GM19328 (cell line): ENCODE data around the gene EXD3.
"Not testable (repeated sequence)": the region's sequence is repeated elsewhere in the genome, so short reads cannot be mapped to it uniquely, and the experiment has no call there.

Source experiments
- ATAC-seq: cut with Tn5 transposase; IDR thresholded peaks from one replicate; pipeline ENCODE4 v1.9.1; 2021; ENCODE audit warnings: mild to moderate bottlenecking, moderate library complexity; ENCODE audit not compliant: unreplicated experiment

The EXD3 gene

GRCh38 chr9:137415451-137415850 is 7.5 kb downstream of the EXD3 start:
- no peak for ATAC-seq

GRCh38 chr9:137412431-137412830 is 10.5 kb downstream of the EXD3 start:
- ATAC-seq = no peak

GRCh38 chr9:137411645-137412380 is 11.1 kb downstream of the EXD3 start:
- ATAC-seq = no peak

DNA sequence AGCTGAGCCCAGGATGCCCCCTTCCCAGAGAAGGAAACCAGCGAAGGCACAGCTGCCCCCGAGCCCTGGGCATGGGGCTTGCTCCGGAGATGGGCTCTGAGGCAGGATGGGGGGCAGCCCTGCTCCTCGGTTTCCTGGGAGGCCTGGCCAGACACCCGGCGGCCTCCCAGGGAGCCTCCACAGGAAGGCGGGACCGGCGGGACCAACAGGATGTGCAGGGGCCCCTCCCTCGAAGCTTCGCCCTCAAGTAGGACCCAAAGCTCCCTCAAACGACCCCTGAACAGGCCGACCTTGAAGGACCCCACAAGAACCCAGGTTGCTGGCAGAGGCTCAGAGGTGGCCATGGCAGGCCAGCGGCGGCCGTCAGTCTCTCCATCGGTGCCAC is 11.7 kb downstream of the EXD3 start:
- no peak for ATAC-seq

- no peak for ATAC-seq
These were observed 12.1 kb downstream of the EXD3 start for GRCh38 chr9:137410891-137411249.

DNA sequence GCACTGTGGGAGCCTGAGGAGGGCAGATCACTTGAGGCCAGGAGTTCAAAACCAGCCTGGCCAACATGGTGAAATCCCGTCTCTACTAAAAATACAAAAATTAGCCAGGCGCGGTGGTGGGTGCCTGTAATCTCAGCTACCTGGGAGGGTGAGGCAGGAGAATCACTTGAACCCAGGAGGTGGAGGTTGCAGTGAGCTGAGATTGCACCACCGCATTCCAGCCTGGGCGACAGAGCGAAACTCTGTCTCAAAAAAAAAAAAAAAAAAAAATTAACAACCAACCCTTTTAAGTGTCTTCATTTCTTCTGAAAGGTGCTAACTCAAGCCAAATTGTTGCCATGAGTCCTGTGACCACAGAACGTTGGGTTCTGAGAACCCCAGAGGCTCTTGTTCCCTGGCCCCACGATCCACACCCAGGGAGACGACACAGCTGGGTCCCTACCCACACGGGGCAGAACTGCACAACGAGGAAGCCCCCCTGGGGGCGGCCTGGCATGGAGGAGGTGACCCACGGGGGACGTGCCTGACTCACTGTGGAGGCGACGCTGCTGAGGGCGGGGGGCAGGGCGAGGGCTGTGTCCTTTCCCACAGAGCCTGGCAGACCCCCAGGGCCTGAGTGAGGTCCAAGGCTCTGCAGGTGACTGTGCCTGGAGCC is 12.6 kb downstream of the EXD3 start:
- ATAC-seq = not testable (repeated sequence)

GRCh38 chr9:137409515-137409914 is 13.4 kb downstream of the EXD3 start:
- ATAC-seq = no peak

- no peak for ATAC-seq
These were observed 14.1 kb downstream of the EXD3 start for GRCh38 chr9:137408651-137409405.

DNA sequence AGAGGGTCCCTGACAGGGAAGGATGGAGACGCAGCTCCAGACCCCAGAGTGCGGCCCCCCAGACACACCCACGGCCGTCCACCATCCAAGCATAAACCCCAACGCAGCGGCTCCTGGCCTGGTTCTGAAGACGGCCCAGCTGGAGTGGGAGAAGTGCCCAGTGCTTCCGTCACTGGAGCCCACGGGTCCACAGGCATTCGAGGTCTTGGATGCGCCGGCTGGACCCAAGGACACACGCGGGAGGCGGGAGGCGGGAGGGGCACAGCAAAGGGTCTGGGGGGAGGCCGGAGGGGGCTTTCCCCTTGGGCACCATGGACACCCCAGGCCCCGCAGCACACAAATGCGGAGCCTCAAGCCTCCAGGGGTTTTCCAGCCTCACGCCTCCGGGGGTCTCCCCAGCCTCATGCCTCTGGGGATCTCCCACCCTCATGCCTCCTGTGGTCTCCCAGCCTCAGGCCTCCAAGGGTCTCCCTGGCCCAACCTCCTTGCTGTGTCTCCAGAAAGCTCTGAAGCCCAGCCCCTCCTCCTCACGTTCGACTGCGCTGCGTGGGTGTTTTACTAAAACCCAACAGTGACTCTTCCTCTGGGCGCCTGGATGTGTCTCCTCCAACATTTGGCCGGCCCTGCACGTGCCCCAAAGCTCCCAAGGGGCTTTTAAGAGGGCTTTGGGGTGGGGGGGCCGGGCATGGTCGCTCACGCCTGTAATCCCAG is 15.2 kb downstream of the EXD3 start:
- no peak for ATAC-seq

DNA sequence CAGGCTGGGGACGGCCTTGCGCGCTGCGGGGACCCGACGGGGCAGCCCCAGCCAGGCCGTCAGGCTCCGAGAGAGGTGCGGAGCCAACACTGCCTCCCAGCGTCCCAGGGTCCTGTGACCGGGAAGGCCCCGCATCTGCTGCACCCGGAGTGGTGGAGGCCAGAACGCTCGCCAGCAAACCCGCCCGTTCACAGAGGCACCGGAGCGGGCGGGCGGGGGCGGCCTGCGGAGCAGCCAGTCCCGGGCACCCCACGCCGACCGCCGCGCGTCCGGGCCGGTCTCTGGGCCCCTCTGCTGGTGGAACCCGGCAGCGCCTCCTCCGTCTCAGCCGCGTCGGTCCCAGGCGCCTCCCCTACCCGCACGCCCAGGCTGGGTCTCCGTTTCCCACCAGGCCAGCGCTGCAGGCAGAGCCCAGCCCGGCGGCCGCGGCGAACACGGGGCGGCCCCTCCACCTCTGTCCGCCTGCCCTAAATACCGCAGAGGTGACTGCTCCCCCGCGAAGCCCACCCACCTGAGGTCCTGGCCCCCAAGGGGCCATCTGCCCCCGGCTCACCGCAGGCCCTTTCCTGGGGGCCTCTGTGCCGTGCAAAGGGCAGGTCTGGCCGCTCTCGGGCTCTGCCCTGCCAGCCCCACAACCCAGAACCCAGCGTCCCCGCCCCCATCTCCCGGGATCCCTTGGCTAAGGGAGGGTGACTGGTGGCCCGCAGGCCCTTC is 15.9 kb downstream of the EXD3 start:
- no peak for ATAC-seq

GRCh38 chr9:137406085-137406760 is 16.7 kb downstream of the EXD3 start:
- ATAC-seq = no peak

- ATAC-seq = no peak
These were observed 17.3 kb downstream of the EXD3 start for GRCh38 chr9:137405677-137406081.

DNA sequence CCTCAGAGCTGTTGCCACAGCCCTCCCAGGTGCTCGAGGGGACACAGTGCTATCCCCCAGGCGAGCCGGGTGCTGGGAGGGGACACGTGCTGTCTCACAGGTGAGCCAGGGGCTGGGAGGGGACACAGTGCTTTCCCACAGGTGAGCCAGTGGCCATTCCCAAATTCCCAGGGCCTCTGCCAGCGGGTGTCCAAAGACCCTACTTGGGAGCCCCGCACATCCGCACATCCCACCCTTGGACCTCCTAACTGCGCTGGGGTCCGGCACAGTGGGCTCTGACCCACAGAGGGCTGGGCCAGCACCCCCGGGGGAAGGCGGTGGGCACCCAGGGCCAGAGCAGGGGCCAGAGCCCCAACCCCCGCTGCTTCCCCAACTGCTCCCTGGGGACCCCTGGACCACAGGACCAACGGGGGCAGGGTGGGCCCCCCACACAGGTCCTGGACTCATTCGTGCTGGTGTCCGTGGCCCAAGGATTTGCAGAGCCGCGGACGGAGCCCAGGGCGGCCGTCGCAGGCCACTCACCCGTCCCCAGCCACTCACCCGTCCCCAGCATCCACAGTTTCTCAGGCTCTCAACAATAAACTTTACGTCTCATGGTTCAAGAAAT is 17.9 kb downstream of the EXD3 start:
- no peak for ATAC-seq

DNA sequence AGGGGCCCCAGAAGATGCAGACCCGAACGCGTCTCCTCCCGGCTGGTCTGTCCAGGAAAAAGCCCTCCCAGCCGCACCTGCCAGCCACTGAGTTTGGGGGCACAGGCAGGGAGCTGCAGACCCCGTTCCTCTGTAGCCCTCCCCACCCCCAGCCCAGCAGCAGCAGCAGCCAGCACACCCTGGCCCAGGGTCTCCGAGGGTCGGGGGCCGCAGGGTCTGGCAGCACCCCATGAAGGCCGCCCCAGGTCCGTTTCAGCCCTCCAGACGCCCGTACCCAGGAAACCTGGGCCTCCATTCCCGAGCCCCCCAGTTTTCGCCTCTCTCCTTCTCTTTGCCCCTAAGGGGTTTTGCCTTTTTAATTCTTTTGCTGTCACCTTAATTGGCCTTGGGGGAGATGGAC is 19.7 kb downstream of the EXD3 start:
- no peak for ATAC-seq

DNA sequence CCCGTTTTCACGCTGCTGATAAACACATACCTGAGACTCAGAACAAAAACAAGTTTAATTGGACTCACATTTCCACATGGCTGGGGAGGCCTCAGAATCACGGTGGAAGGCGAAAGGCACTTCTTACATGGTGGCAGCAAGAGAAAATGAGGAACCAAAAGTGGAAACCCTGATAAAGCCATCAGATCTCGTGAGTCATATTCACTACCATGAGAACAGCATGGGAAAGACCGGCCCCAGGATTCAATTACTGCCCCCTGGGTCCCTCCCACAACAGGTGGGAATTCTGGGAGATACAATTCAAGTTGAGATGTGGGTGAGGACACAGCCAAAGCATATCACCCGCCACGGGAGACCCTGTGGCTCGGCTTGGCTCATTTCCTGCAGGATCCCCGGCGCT is 20.2 kb downstream of the EXD3 start:
- no peak for ATAC-seq

GRCh38 chr9:137398561-137399468 is 24.1 kb downstream of the EXD3 start:
- ATAC-seq = no peak

- no peak for ATAC-seq
These were observed 25.1 kb downstream of the EXD3 start for GRCh38 chr9:137397675-137398423.
